ENCODE results near the gene PIAS1.

PIAS1 gene

DNA sequence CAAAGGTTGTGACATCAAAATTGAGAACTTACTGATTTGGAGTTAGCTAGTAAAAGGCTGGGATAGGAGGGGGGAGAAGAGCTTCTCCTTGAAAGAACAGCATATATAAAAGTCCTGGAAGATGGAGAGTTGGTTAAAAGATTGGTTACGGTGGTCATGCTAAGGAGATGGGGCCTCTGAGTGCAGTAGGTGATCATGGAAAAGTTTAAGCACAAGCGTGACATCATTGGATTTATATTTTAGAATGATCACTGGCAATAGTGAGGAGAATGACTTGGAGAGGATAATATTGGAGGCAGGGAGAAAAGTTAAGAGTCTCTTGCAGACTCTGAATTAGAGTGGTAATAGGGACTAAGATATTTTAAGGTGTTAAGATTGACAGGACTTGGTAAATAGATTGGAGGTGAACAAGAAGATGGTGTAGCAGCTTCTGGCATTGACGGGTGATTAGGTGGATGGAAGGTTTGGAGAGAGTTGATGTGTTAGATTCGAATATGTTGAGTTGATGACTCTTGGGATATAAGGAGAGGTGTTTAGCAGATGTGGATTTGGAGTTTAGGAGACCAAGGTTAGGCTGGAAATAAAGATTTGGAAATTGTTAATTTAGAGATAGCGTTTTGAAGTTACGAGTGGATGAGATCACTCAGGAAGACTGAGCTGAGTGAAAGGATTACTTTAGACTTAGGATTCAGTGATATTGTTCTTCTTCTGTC lies 19.6 kb downstream of the PIAS1 start:
- no peak for TF ChIP-seq POLR2AphosphoS5 (IDR thresholded peaks at IDR 0.05; ENCODE audit: low read depth)
- TF ChIP-seq, protein P1, sequence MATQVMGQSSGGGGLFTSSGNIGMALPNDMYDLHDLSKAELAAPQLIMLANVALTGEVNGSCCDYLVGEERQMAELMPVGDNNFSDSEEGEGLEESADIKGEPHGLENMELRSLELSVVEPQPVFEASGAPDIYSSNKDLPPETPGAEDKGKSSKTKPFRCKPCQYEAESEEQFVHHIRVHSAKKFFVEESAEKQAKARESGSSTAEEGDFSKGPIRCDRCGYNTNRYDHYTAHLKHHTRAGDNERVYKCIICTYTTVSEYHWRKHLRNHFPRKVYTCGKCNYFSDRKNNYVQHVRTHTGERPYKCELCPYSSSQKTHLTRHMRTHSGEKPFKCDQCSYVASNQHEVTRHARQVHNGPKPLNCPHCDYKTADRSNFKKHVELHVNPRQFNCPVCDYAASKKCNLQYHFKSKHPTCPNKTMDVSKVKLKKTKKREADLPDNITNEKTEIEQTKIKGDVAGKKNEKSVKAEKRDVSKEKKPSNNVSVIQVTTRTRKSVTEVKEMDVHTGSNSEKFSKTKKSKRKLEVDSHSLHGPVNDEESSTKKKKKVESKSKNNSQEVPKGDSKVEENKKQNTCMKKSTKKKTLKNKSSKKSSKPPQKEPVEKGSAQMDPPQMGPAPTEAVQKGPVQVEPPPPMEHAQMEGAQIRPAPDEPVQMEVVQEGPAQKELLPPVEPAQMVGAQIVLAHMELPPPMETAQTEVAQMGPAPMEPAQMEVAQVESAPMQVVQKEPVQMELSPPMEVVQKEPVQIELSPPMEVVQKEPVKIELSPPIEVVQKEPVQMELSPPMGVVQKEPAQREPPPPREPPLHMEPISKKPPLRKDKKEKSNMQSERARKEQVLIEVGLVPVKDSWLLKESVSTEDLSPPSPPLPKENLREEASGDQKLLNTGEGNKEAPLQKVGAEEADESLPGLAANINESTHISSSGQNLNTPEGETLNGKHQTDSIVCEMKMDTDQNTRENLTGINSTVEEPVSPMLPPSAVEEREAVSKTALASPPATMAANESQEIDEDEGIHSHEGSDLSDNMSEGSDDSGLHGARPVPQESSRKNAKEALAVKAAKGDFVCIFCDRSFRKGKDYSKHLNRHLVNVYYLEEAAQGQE (IDR thresholded peaks at IDR 0.05; ENCODE audit: insufficient replicate concordance, low read depth) = no peak
- TF ChIP-seq, protein P2, sequence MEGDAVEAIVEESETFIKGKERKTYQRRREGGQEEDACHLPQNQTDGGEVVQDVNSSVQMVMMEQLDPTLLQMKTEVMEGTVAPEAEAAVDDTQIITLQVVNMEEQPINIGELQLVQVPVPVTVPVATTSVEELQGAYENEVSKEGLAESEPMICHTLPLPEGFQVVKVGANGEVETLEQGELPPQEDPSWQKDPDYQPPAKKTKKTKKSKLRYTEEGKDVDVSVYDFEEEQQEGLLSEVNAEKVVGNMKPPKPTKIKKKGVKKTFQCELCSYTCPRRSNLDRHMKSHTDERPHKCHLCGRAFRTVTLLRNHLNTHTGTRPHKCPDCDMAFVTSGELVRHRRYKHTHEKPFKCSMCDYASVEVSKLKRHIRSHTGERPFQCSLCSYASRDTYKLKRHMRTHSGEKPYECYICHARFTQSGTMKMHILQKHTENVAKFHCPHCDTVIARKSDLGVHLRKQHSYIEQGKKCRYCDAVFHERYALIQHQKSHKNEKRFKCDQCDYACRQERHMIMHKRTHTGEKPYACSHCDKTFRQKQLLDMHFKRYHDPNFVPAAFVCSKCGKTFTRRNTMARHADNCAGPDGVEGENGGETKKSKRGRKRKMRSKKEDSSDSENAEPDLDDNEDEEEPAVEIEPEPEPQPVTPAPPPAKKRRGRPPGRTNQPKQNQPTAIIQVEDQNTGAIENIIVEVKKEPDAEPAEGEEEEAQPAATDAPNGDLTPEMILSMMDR (IDR thresholded peaks at IDR 0.05; ENCODE audit: insufficient read depth, low read length) = no peak

DNA sequence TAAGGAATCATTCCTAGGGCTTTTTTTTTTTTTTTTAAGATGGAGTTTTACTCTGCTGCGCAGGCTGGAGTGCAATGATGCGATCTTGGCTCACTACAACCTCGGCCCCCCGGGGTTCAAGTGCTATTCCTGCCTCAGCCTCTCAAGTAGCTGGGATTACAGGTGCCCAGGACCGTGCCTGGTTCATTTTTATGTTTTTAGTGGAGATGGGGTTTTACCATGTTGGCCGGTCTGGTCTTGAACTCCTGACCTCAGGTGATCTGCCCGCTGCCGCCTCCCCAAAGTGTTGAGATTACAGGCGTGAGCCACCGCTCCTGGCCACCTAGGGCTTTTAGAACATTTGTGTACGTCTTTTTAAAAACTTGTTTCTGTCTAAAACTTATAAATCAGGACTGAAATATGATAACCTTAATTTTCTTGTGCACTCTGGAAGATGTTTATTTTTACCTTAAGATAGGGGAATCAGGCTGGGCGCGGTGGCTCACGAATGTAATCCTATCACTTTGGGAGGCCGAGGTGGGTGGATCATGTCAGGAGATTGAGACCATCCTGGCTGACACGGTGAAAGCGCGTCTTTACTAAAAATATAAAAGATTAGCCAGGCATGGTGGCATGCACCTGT lies 21.8 kb downstream of the PIAS1 start:
- no peak for DNase-seq (ENCODE audit: low read depth in 1 of 2, low spot score in 1 of 2)
- no peak overlapping the region for H3K4me3 ChIP-seq (replicated peaks; ENCODE audit: insufficient read depth, low read length)
- TF ChIP-seq, protein P2 (IDR thresholded peaks at IDR 0.05; ENCODE audit: insufficient read depth, low read length) = no peak
- TF ChIP-seq GABPA (IDR thresholded peaks at IDR 0.05; ENCODE audit: low read depth) (no peak), POLR2AphosphoS5 (IDR thresholded peaks at IDR 0.05; ENCODE audit: low read depth) (no peak), SPI1 (IDR thresholded peaks at IDR 0.05; ENCODE audit: borderline replicate concordance, low read depth) (no peak)
- TF ChIP-seq, protein P1 (IDR thresholded peaks at IDR 0.05; ENCODE audit: insufficient replicate concordance, low read depth) = no peak
- no peak overlapping the region for H3K27ac ChIP-seq (replicated peaks)
- H3K27me3 ChIP-seq (ENCODE audit: insufficient read depth, poor library complexity, severe bottlenecking) = no peaks in the 10 kb centered on the region

More for the DNA sequence above, 19.6 kb downstream of the PIAS1 start:
- no peak for DNase-seq (ENCODE audit: low read depth in 1 of 2, low spot score in 1 of 2)
- H3K27me3 ChIP-seq (ENCODE audit: insufficient read depth, poor library complexity, severe bottlenecking) = no peaks in the 10 kb centered on the region
- H3K4me3 ChIP-seq (replicated peaks; ENCODE audit: insufficient read depth, low read length) = no peak overlapping the region
- no peak overlapping the region for H3K27ac ChIP-seq (replicated peaks)

DNA sequence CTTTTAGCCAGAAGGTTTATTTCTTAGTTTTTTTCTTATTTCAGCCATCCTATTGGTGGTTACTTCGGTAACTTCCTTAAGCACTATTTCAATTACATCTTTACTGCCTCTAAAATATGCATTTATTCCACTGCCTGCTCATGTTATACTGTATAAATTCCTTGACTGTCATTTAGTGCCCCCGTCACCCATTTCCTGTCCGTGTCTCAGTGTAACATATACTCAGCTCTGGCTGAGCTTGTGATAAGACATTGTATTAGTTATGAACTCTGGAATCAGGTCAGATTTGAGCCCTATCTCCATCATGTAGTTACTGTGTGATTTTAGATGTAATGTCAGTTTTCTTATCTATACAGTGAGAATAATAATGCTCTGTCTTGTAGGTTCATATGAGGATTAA lies 24.2 kb downstream of the PIAS1 start:
- TF ChIP-seq SPI1 (IDR thresholded peaks at IDR 0.05; ENCODE audit: borderline replicate concordance, low read depth) = no peak
- no peak for TF ChIP-seq GABPA (IDR thresholded peaks at IDR 0.05; ENCODE audit: low read depth)
- TF ChIP-seq, protein P1 (IDR thresholded peaks at IDR 0.05; ENCODE audit: insufficient replicate concordance, low read depth) = no peak
- no peak for TF ChIP-seq POLR2AphosphoS5 (IDR thresholded peaks at IDR 0.05; ENCODE audit: low read depth)
- TF ChIP-seq, protein P2 (IDR thresholded peaks at IDR 0.05; ENCODE audit: insufficient read depth, low read length) = no peak
- Histone ChIP-seq H3K4me3 (replicated peaks; ENCODE audit: insufficient read depth, low read length) (no peak overlapping the region), H3K27me3 (ENCODE audit: insufficient read depth, poor library complexity, severe bottlenecking) (no peaks in the 10 kb centered on the region), H3K27ac (replicated peaks) (no peak overlapping the region)
- DNase-seq (ENCODE audit: low read depth in 1 of 2, low spot score in 1 of 2) = no peak
